HUES48 (cell line): ENCODE measurements around the gene GPR137C.

Experiments
- H3K27ac ChIP-seq: one replicate; pipeline ENCODE4 v1.7.0; 2013; ENCODE audit warnings: low read depth, low read length, inconsistent platforms
- H3K27me3 ChIP-seq: 2 replicates; pipeline ENCODE4 v1.6.1; 2013; ENCODE audit warnings: mild to moderate bottlenecking, low read length; ENCODE audit not compliant: control insufficient read depth, insufficient read depth
- H3K36me3 ChIP-seq: 2 replicates; pipeline ENCODE4 v1.6.1; 2013; ENCODE audit warnings: low read length; ENCODE audit not compliant: control insufficient read depth, insufficient read depth
- H3K4me1 ChIP-seq: 2 replicates; pipeline ENCODE4 v1.6.1; 2013; ENCODE audit warnings: mild to moderate bottlenecking, low read length; ENCODE audit not compliant: control insufficient read depth, insufficient read depth
- H3K4me3 ChIP-seq: 2 replicates; pipeline ENCODE4 v1.5.1; 2013; ENCODE audit warnings: mild to moderate bottlenecking, low read depth, low read length
- H3K9ac ChIP-seq: 2 replicates; pipeline ENCODE4 v1.6.1; 2013; ENCODE audit warnings: mild to moderate bottlenecking, low read depth, low read length, moderate library complexity
- H3K9me3 ChIP-seq: 2 replicates; pipeline ENCODE4 v1.6.1; 2013; ENCODE audit warnings: low read length; ENCODE audit not compliant: control insufficient read depth, insufficient read depth

GPR137C gene

GRCh38 chr14:52661314-52661713, 108.7 kb downstream of the GPR137C start:
- no peak overlapping the region for H3K4me3 ChIP-seq
- H3K36me3 ChIP-seq: peaks cover 3% of the 10 kb centered on the region; the same call in 1 of the 2 replicates
- H3K4me1 ChIP-seq: peaks cover 10% of the 10 kb centered on the region
- no peaks in the 10 kb centered on the region for H3K27me3 ChIP-seq
- H3K9ac ChIP-seq: no peak overlapping the region
- H3K27ac ChIP-seq: no peak overlapping the region
- H3K9me3 ChIP-seq: no peaks in the 10 kb centered on the region; the same call in 1 of the 2 replicates

GRCh38 chr14:52663850-52664249, 111.2 kb downstream of the GPR137C start:
- Histone ChIP-seq H3K9me3 (no peaks in the 10 kb centered on the region), H3K27me3 (no peaks in the 10 kb centered on the region), H3K27ac (peak overlapping the region; percentile 73), H3K36me3 (no peaks in the 10 kb centered on the region; the same call in 1 of the 2 replicates), H3K4me1 (peaks cover 10% of the 10 kb centered on the region), H3K9ac (no peak overlapping the region), H3K4me3 (no peak overlapping the region)

GRCh38 chr14:52678591-52678990, 126.0 kb downstream of the GPR137C start:
- Histone ChIP-seq H3K27me3 (no peaks in the 10 kb centered on the region), H3K27ac (no peak overlapping the region), H3K9me3 (no peaks in the 10 kb centered on the region), H3K36me3 (peaks cover 9% of the 10 kb centered on the region), H3K4me1 (no peaks in the 10 kb centered on the region), H3K4me3 (no peak overlapping the region), H3K9ac (no peak overlapping the region)

- Histone ChIP-seq H3K4me3 (no peak overlapping the region), H3K4me1 (peaks cover 16% of the 10 kb centered on the region), H3K27ac (no peak overlapping the region), H3K9ac (no peak overlapping the region), H3K27me3 (0 out of 2 replicates have a peak, but pooled peaks cover 6% of the 10 kb centered on the region), H3K36me3 (no peaks in the 10 kb centered on the region), H3K9me3 (no peaks in the 10 kb centered on the region)
Observed at GRCh38 chr14:52683985-52684520, 131.4 kb downstream of the GPR137C start.

GRCh38 chr14:52686176-52686575, 133.5 kb downstream of the GPR137C start:
- no peak overlapping the region for H3K9ac ChIP-seq
- no peaks in the 10 kb centered on the region for H3K36me3 ChIP-seq
- H3K4me1 ChIP-seq: peaks cover 16% of the 10 kb centered on the region
- H3K4me3 ChIP-seq: no peak overlapping the region
- no peak overlapping the region for H3K27ac ChIP-seq
- H3K9me3 ChIP-seq: no peaks in the 10 kb centered on the region
- H3K27me3 ChIP-seq: 0 out of 2 replicates have a peak, but pooled peaks cover 6% of the 10 kb centered on the region
